Measurements from ENCODE around the gene ARHGEF26. TPM values are rescaled to one million over a fixed set of nuclear protein-coding genes. Genes with fewer than 3 reads are reported as not detected.

The ARHGEF26 gene
- total and polyA plus RNA-seq, 2 experiments from 2014 or later = 9.4 to 16.9 TPM

- Histone ChIP-seq H2AFZ (peak overlapping the region; percentile 95; the same call in 1 of the 2 replicates), H3K79me2 (replicated peaks; ENCODE audit: insufficient read depth) (peaks cover 39% of the 10 kb centered on the region), H3K27me3 (ENCODE audit: insufficient read depth) (peaks cover 41% of the 10 kb centered on the region), H3K9me2 (ENCODE audit: insufficient read depth) (no peaks in the 10 kb centered on the region), H3K4me2 (peak overlapping the region; percentile 97), H4K20me1 (replicated peaks; ENCODE audit: insufficient read depth) (peaks cover 12% of the 10 kb centered on the region), H3K4me1 (ENCODE audit: insufficient read depth) (peaks cover 13% of the 10 kb centered on the region), H3F3A (replicated peaks; ENCODE audit: low read depth) (no peaks in the 10 kb centered on the region), H3K4me3 (peak overlapping the region; percentile 94), H3K36me3 (ENCODE audit: insufficient read depth) (no peaks in the 10 kb centered on the region), H3K27ac (ENCODE audit: low read depth) (no peak overlapping the region)
- peaks cover 26% of the 10 kb centered on the region for H3K27me3 Mint-ChIP-seq (ENCODE audit: insufficient read depth, low read depth, poor library complexity)
- peak; percentile 19 for DNase-seq (ENCODE audit: low spot score)
- ATAC-seq = peak; percentile 4
- peaks cover 3% of the 10 kb centered on the region; the same call in 2 of the 3 replicates for H3K36me3 Mint-ChIP-seq (ENCODE audit: low read depth)
- peaks cover 24% of the 10 kb centered on the region for H3K4me1 Mint-ChIP-seq
- no peaks in the 10 kb centered on the region for H3K9me3 Mint-ChIP-seq
- H3K27ac Mint-ChIP-seq = no peak overlapping the region
- peak overlapping the region; percentile 94 for H3K4me3 Mint-ChIP-seq
- no peak for TF ChIP-seq ZNF331 (CRISPR knock-in tag; IDR thresholded peaks at IDR 0.05; ENCODE audit: low read depth)
- TF ChIP-seq REST (IDR thresholded peaks at IDR 0.05; ENCODE audit: unreplicated experiment) = no peak
- TF ChIP-seq EZH2 (IDR thresholded peaks at IDR 0.05; ENCODE audit: low read depth, unreplicated experiment) = no peak
- TF ChIP-seq, protein P1, sequence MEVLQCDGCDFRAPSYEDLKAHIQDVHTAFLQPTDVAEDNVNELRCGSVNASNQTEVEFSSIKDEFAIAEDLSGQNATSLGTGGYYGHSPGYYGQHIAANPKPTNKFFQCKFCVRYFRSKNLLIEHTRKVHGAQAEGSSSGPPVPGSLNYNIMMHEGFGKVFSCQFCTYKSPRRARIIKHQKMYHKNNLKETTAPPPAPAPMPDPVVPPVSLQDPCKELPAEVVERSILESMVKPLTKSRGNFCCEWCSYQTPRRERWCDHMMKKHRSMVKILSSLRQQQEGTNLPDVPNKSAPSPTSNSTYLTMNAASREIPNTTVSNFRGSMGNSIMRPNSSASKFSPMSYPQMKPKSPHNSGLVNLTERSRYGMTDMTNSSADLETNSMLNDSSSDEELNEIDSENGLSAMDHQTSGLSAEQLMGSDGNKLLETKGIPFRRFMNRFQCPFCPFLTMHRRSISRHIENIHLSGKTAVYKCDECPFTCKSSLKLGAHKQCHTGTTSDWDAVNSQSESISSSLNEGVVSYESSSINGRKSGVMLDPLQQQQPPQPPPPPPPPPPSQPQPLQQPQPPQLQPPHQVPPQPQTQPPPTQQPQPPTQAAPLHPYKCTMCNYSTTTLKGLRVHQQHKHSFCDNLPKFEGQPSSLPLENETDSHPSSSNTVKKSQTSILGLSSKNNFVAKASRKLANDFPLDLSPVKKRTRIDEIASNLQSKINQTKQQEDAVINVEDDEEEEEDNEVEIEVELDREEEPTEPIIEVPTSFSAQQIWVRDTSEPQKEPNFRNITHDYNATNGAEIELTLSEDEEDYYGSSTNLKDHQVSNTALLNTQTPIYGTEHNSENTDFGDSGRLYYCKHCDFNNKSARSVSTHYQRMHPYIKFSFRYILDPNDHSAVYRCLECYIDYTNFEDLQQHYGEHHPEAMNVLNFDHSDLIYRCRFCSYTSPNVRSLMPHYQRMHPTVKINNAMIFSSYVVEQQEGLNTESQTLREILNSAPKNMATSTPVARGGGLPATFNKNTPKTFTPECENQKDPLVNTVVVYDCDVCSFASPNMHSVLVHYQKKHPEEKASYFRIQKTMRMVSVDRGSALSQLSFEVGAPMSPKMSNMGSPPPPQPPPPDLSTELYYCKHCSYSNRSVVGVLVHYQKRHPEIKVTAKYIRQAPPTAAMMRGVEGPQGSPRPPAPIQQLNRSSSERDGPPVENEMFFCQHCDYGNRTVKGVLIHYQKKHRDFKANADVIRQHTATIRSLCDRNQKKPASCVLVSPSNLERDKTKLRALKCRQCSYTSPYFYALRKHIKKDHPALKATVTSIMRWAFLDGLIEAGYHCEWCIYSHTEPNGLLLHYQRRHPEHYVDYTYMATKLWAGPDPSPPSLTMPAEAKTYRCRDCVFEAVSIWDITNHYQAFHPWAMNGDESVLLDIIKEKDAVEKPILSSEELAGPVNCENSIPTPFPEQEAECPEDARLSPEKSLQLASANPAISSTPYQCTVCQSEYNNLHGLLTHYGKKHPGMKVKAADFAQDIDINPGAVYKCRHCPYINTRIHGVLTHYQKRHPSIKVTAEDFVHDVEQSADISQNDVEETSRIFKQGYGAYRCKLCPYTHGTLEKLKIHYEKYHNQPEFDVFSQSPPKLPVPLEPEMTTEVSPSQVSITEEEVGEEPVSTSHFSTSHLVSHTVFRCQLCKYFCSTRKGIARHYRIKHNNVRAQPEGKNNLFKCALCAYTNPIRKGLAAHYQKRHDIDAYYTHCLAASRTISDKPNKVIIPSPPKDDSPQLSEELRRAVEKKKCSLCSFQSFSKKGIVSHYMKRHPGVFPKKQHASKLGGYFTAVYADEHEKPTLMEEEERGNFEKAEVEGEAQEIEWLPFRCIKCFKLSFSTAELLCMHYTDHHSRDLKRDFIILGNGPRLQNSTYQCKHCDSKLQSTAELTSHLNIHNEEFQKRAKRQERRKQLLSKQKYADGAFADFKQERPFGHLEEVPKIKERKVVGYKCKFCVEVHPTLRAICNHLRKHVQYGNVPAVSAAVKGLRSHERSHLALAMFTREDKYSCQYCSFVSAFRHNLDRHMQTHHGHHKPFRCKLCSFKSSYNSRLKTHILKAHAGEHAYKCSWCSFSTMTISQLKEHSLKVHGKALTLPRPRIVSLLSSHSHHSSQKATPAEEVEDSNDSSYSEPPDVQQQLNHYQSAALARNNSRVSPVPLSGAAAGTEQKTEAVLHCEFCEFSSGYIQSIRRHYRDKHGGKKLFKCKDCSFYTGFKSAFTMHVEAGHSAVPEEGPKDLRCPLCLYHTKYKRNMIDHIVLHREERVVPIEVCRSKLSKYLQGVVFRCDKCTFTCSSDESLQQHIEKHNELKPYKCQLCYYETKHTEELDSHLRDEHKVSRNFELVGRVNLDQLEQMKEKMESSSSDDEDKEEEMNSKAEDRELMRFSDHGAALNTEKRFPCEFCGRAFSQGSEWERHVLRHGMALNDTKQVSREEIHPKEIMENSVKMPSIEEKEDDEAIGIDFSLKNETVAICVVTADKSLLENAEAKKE (CRISPR knock-in tag; IDR thresholded peaks at IDR 0.05) = no peak
- no peak for TF ChIP-seq NANOG (IDR thresholded peaks at IDR 0.05; ENCODE audit: borderline replicate concordance)
- no peak for TF ChIP-seq ETS1 (IDR thresholded peaks at IDR 0.05)
- no peak for TF ChIP-seq JUNB (IDR thresholded peaks at IDR 0.05; ENCODE audit: unreplicated experiment)
- no peak for TF ChIP-seq STAT1 (IDR thresholded peaks at IDR 0.05; ENCODE audit: unreplicated experiment)
- TF ChIP-seq POLR2AphosphoS5 (IDR thresholded peaks at IDR 0.05; ENCODE audit: low read depth) = no peak
- TF ChIP-seq EZH2phosphoT487 (IDR thresholded peaks at IDR 0.05; ENCODE audit: unreplicated experiment) = no peak
- TF ChIP-seq ZNF114 (CRISPR knock-in tag; IDR thresholded peaks at IDR 0.05) = no peak
These were observed 1.8 kb downstream of the ARHGEF26 start for GRCh38 chr3:154122912-154123559.

All from GM23338 (cell line).